ENCODE data around the gene MYO5A.

Gene MYO5A

DNA sequence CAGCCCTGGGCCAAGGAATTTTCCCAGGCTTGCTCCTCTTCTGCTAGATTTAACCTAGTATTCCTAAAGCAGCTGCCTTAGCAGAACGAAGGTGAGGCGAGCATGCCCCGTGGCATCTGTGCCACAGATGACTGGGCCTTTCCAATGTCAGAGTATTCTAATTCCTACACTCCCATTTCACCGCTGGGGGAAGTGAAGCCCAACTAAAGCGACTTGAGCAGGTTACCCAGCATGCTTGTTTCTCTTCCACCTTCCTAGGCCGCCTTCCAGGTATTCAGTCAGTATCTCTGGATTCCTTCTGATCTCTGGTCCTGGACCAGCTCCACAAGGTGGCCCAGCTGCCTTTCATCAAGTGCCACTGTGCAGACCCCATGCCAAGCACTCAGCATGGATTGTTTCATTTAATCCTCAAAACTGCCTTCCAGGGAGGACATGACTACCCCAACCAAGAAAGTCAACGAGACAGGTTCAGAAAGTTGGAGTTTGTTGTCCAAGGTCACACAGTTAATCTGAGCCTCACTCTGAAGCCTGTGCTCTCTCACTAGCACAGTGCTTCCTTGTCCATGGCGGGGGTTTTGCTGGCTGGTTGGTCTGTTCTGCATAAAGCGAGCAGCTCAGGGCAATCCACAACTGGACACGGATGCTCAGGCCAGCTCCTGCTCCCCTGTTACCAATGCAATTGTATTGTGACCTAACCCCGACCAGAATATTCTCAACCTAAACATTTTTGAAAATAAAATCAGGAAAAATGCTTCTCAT, 248.2 kb downstream of the MYO5A start:
- Mint-ChIP-seq H3K9me3 (no peaks in the 10 kb centered on the region), H3K4me3 (no peak overlapping the region), H3K27ac (no peak overlapping the region), H3K4me1 (ENCODE audit: low read depth in 2 of 2) (no peaks in the 10 kb centered on the region), H3K27me3 (peaks cover 7 to 31% of the 10 kb centered on the region in 2 donors), H3K36me3 (ENCODE audit: insufficient read depth) (peaks cover 2% of the 10 kb centered on the region)
- no peak for DNase-seq
- no peak for ATAC-seq (replicated peaks)

DNA sequence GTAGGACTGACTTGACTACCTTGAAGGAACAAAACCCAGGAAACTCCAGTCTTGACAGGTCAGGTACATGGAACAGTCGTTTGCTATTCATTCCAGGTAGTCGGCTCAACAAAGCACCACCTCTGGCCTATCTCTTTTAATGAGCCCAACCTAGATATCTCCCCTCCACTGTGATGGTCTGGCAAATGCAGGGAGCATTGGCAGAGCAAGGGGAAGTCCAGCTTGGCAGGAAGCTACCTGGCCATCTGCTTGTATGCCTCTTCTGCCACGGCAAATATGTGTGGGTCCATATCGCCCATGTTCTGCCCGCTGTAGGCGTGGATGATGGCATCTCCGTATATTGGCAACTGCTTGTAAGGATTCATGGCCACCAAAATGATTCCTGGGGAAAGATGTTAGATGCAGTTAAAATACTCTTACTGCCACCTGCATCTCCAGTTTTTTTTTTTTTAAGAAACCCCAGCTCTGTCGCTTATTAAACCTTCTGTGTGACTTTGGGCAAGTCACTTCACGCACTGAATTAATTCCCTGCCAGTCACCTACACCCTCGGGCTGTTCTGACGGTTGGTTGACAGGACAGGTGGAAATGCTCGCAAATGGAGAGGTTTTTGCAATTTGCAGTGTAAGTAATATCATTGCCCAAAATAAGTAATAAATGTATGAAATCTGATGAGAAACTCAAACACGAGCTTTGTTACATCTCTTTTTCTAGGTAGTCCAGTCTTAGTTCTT, 249.9 kb downstream of the MYO5A start:
- H3K4me3 Mint-ChIP-seq = no peak overlapping the region
- H3K9me3 Mint-ChIP-seq = no peaks in the 10 kb centered on the region
- ATAC-seq (replicated peaks) = no peak
- H3K4me1 Mint-ChIP-seq (ENCODE audit: low read depth in 2 of 2) = no peaks in the 10 kb centered on the region
- H3K27me3 Mint-ChIP-seq = peaks cover 7 to 41% of the 10 kb centered on the region in 2 donors
- peaks cover 2% of the 10 kb centered on the region for H3K36me3 Mint-ChIP-seq (ENCODE audit: insufficient read depth)
- no peak for DNase-seq
- H3K27ac Mint-ChIP-seq = no peak overlapping the region

DNA sequence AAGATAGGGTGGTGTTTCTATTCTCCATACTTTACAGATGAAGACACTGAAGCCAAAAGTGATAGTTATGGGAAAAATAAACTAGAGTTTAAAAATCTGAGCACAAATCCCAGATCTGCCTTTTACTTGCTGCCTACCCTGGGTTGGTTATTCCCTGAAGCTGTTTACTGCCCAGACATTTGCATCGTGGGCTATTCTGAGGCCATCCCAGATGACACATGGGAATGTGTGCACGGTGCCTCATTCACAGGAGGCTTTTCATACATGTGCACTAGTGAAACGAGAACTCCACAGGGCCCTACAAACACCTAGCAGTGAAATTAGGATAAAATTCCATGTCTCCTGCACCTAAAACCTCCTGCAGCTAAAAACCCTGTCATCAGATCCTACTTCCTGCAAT, 250.5 kb downstream of the MYO5A start:
- H3K4me1 Mint-ChIP-seq (ENCODE audit: low read depth in 2 of 2) = no peaks in the 10 kb centered on the region
- H3K27ac Mint-ChIP-seq = no peak overlapping the region
- DNase-seq (no peak), ATAC-seq (replicated peaks) (no peak)
- H3K4me3 Mint-ChIP-seq = no peak overlapping the region
- H3K36me3 Mint-ChIP-seq (ENCODE audit: insufficient read depth) = peaks cover 2% of the 10 kb centered on the region
- H3K9me3 Mint-ChIP-seq = no peaks in the 10 kb centered on the region
- H3K27me3 Mint-ChIP-seq = peaks cover 7 to 41% of the 10 kb centered on the region in 2 donors

DNA sequence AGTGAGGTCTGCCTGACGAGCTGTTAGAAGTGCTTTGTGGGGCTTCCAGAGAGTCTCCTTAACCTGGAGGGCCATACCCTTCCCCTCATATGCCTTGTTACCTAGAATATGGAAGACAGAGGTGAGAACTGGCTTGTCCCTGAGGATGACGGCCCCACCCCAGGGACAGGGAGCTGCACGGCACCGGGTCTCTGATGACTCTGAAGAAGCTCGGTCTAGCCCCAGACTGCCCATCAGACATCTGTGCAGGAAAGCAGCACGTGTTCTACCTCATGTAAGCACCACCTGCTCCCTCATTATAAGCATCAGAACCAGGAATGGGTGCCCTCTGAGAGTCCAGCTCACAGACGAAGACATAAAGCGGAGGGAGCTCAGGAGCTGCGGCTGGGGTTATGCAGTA, 251.1 kb downstream of the MYO5A start:
- Mint-ChIP-seq H3K9me3 (no peaks in the 10 kb centered on the region), H3K27ac (no peak overlapping the region), H3K4me3 (no peak overlapping the region), H3K27me3 (peaks cover 7 to 36% of the 10 kb centered on the region in 2 donors), H3K4me1 (ENCODE audit: low read depth in 2 of 2) (no peaks in the 10 kb centered on the region), H3K36me3 (ENCODE audit: insufficient read depth) (peaks cover 2% of the 10 kb centered on the region)
- no peak for DNase-seq
- ATAC-seq (replicated peaks) = no peak

DNA sequence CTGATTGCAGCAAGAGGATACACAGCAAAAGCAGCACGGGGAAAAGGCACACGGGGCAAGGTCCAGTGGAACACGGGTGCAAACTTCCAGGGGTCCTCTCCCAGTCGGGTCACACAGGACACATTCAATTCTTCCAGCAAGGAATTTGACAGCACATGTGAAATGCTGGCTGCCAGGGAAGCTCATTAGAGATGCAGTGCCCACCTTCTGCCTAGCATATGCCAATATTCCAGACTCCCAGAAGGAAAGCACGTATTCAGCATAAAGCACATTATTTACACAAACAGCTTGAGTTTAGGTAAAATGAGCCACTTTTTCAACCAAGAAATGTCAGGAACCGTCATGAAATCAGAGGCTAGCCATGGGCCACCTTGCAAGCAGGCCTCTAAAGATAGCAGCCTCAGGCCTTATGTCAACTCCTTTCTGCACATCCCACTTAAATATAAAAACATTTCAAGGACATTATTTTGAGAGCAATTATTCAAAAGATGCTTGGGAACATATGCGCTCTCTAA, 252.4 kb downstream of the MYO5A start:
- Mint-ChIP-seq H3K4me3 (no peak overlapping the region), H3K27ac (no peak overlapping the region), H3K9me3 (no peaks in the 10 kb centered on the region), H3K27me3 (peaks cover 7 to 26% of the 10 kb centered on the region in 2 donors), H3K36me3 (ENCODE audit: insufficient read depth) (peaks cover 2% of the 10 kb centered on the region), H3K4me1 (ENCODE audit: low read depth in 2 of 2) (no peaks in the 10 kb centered on the region)
- DNase-seq (no peak), ATAC-seq (replicated peaks) (no peak)

DNA sequence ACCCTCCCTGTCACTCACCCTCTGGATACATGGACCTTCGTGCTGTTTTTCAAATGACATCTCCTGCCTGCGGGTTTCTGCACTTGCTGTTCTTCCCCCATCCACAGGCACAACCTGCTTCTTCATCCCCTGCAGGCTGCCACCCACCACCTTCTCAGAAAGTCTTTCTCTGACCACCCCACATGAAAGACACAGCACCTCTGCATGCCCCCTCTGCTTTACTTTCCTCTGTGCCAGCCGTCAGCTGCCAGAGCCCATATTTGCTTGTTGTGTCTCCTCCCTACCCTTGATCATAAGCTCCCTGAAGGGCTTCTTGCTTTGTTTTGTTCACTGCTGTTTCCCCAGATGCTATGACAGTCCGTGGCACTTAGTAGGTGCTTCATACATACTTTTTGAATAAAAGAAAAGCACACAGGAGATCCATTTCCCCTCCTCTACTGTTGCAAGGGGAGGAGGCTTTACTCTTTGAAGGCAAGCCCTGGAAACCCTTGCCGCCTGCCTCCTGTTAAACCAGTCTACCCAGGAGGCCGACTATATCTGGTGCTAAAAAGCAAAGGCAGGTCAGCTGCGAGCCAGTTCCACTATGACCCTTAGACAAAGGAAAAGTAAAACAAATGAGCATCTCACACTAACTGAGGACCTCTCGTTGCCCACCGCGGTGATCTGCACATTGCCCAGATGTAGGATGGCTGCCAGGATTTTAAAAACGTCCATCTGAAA, 265.0 kb downstream of the MYO5A start:
- Mint-ChIP-seq H3K4me1 (ENCODE audit: low read depth in 2 of 2) (peaks cover 21 to 23% of the 10 kb centered on the region in 2 donors), H3K9me3 (no peaks in the 10 kb centered on the region), H3K27me3 (no peaks in the 10 kb centered on the region), H3K4me3 (no peak overlapping the region), H3K27ac (peak overlapping the region; percentile 11 to 14), H3K36me3 (ENCODE audit: insufficient read depth) (no peaks in the 10 kb centered on the region)
- no peak for ATAC-seq (replicated peaks)
- DNase-seq = no peak

DNA sequence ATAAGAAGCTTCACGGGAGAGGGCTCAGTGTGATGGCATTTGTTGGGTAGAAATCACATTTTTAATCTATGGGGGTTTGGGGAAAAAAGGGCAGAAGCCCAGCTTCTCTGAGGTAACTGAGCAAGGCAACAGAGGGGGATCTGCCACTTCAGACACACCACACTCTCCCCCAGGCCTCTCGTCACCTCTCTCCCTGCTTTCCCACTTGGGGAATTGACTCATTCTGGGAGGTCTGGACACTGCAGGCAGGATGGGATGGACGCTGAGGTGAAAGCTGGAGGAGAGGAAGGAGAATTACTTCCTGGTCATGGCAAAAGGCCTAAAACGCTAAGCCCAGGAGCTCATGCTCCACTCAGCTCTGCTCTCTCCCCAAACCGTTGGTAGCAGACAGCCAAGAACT, 266.3 kb downstream of the MYO5A start:
- peaks cover 21 to 23% of the 10 kb centered on the region in 2 donors for H3K4me1 Mint-ChIP-seq (ENCODE audit: low read depth in 2 of 2)
- no peaks in the 10 kb centered on the region for H3K36me3 Mint-ChIP-seq (ENCODE audit: insufficient read depth)
- no peaks in the 10 kb centered on the region for H3K9me3 Mint-ChIP-seq
- H3K27me3 Mint-ChIP-seq = no peaks in the 10 kb centered on the region
- DNase-seq (no peak), ATAC-seq (replicated peaks) (no peak)
- H3K27ac Mint-ChIP-seq = peak overlapping the region; percentile 90 to 91
- H3K4me3 Mint-ChIP-seq = peak overlapping the region; percentile 53 to 64

DNA sequence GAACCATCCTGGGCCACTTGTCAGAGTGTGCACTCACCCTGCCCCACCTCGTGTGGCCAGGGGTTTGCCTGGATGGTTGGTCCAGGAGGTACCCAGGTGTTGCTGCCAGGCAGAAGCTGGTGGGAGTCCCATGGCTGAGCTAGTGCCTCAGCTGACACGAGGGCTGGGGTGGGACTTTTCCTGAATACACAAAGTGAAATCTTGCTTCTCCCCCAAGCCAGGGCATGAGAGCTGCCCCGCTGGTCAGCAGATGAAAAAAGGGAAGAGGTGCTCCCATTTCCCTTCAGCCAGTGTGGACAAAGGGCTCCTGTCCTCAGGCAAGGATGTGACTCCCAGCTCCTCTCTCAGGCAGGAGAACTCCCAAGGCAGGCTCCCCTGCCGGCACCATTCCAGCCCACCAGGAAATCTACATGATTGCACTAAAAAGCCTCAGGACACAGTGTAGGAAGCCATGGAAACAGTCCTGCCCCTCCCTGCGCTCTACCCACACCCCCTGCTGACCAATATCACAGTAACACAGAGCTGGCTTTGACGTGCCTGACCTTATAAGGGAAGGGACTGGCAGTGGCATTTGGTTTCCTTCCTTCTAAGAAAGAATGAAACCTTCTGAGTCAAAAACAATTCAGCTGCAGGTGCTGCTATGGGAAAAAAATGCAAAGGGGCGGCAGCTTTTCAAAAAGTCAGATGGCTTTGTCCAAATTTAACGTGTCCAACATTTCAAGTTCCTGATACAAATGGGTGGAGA, 267.0 kb downstream of the MYO5A start:
- peak; percentile 11 to 40 (median 23) for DNase-seq
- peak overlapping the region; percentile 90 to 91 for H3K27ac Mint-ChIP-seq
- peaks cover 21 to 23% of the 10 kb centered on the region in 2 donors for H3K4me1 Mint-ChIP-seq (ENCODE audit: low read depth in 2 of 2)
- H3K36me3 Mint-ChIP-seq (ENCODE audit: insufficient read depth) = no peaks in the 10 kb centered on the region
- no peaks in the 10 kb centered on the region for H3K9me3 Mint-ChIP-seq
- H3K4me3 Mint-ChIP-seq = peak overlapping the region; percentile 53 to 64
- H3K27me3 Mint-ChIP-seq = no peaks in the 10 kb centered on the region
- peak; percentile 96 for ATAC-seq (replicated peaks)

DNA sequence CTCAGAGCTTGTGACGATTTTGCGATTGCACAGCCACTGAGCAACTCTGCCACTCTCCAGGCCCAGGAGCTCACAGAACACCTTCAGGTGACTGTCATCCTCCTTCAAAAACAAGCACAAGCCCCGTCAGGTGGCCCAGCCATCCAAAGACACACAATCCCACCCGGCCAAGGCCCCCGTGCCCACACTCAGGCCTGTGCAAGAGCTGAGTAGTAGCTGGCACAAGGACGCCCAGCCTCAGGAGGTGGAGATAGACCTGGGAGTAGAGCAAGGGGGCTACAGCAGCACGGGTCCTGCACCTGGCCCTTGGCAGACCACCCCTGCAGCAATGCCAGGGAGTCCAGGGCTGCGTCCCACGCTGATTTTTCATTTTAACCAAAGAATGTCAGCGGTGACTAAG, 267.7 kb downstream of the MYO5A start:
- H3K4me3 Mint-ChIP-seq = no peak overlapping the region
- ATAC-seq (replicated peaks) = no peak
- H3K27me3 Mint-ChIP-seq = no peaks in the 10 kb centered on the region
- H3K9me3 Mint-ChIP-seq = no peaks in the 10 kb centered on the region
- H3K36me3 Mint-ChIP-seq (ENCODE audit: insufficient read depth) = peaks cover 4% of the 10 kb centered on the region
- peaks cover 25% of the 10 kb centered on the region in 2 donors for H3K4me1 Mint-ChIP-seq (ENCODE audit: low read depth in 2 of 2)
- peak overlapping the region; percentile 62 to 90 for H3K27ac Mint-ChIP-seq
- no peak for DNase-seq

DNA sequence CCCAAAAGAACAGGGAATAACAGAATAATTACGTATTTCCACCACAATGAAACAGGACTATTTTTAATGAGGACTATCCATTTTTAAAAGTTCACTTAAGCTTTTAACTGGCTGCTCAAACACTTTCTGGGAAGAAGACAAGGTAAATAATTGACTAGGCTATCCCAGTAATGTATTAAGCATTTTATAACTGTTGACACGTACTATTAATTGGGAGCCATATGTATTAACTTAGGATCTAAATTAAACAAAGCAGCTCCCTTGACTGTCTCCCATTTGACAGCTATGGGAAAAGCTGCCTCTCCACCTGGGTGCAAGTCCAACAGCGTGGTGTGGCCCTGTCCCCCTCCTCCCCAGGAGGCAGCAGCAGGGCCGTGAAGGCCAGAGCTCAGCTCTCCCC, 269.2 kb downstream of the MYO5A start:
- Mint-ChIP-seq H3K27me3 (no peaks in the 10 kb centered on the region), H3K4me1 (ENCODE audit: low read depth in 2 of 2) (peaks cover 25% of the 10 kb centered on the region in 2 donors), H3K27ac (peak overlapping the region in 1 of 2 donors; percentile 90), H3K36me3 (ENCODE audit: insufficient read depth) (peaks cover 4% of the 10 kb centered on the region), H3K9me3 (no peaks in the 10 kb centered on the region), H3K4me3 (no peak overlapping the region)
- ATAC-seq (replicated peaks) = no peak
- no peak for DNase-seq

DNA sequence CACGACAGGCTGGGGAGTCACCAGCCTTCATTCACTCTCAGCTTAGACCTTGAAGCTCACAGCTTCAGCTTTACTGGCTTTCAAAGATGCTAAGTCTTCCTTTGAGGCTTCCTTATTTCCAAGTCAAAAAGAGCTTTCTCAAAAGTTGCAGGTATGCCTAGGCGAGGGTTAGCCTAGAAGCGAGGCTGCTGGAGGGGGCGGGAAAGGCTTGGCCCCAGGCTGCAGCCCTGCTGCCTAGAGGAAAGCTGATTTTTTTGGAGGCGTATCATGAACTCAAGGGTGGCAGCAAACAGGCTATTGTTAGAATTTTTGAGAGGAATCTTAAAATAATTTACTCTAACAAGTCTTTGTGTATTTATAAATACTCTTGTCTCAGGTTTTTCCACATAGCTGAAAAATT, 270.2 kb downstream of the MYO5A start:
- H3K4me1 Mint-ChIP-seq (ENCODE audit: low read depth in 2 of 2) = peaks cover 21 to 25% of the 10 kb centered on the region in 2 donors
- H3K27ac Mint-ChIP-seq = no peak overlapping the region
- no peaks in the 10 kb centered on the region for H3K27me3 Mint-ChIP-seq
- H3K4me3 Mint-ChIP-seq = no peak overlapping the region
- H3K9me3 Mint-ChIP-seq = no peaks in the 10 kb centered on the region
- peaks cover 4% of the 10 kb centered on the region for H3K36me3 Mint-ChIP-seq (ENCODE audit: insufficient read depth)
- ATAC-seq (replicated peaks) = no peak
- DNase-seq = no peak

DNA sequence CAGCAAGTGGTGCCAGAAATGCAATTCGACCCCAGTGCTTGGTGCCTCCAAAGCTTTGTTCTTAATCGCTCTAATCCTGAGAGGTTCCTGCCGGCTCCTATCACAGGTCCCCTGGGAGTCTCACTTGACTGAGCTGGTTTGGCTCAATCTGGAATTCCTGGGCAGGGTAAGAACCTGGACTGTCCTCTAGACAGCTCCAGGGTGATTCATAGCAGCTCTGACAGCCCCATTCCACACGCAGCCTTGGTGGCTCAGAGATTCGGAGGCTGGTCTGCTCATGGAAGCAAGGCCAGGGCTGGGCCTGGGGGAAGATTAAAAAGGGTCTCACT, 271.0 kb downstream of the MYO5A start:
- H3K4me3 Mint-ChIP-seq = no peak overlapping the region
- no peaks in the 10 kb centered on the region for H3K9me3 Mint-ChIP-seq
- H3K4me1 Mint-ChIP-seq (ENCODE audit: low read depth in 2 of 2) = peaks cover 18% of the 10 kb centered on the region in 2 donors
- ATAC-seq (replicated peaks) = no peak
- DNase-seq = no peak
- no peaks in the 10 kb centered on the region for H3K27me3 Mint-ChIP-seq
- peaks cover 4% of the 10 kb centered on the region for H3K36me3 Mint-ChIP-seq (ENCODE audit: insufficient read depth)
- H3K27ac Mint-ChIP-seq = no peak overlapping the region
